Mesenchymal stem cell (in vitro differentiated cells and primary cell): Measurements from ENCODE around the gene PDGFA.

Experiments used
- DNase-seq: peaks from one replicate; pipeline ENCODE4 v3.0.0-alpha.2; 2013
- H2AFZ ChIP-seq: one replicate; pipeline ENCODE4 v1.6.1; 2013; ENCODE audit warnings: low read depth, mild to moderate bottlenecking, control low read depth, inconsistent platforms, low read length, moderate library complexity
- H2AK5ac ChIP-seq: 2 replicates; pipeline ENCODE4 v1.6.1; 2013; ENCODE audit warnings: low read length, moderate library complexity, mild to moderate bottlenecking, inconsistent platforms; ENCODE audit not compliant: severe bottlenecking
- H2BK120ac ChIP-seq: one replicate; pipeline ENCODE4 v1.6.1; 2013; ENCODE audit warnings: low read depth, mild to moderate bottlenecking, inconsistent platforms, low read length, moderate library complexity
- H2BK12ac ChIP-seq, 2 experiments: one replicate each; pipeline ENCODE4 v1.6.1; 2013; ENCODE audit warnings: inconsistent platforms in 2 of 2, low read length in 2 of 2, mild to moderate bottlenecking in 2 of 2, moderate library complexity in 2 of 2, control low read depth in 1 of 2
- H2BK15ac ChIP-seq: one replicate; pipeline ENCODE4 v1.6.1; 2013; ENCODE audit warnings: mild to moderate bottlenecking, low read depth, inconsistent platforms; ENCODE audit not compliant: poor library complexity, severe bottlenecking
- H2BK5ac ChIP-seq: 2 replicates; pipeline ENCODE4 v1.6.1; 2013; ENCODE audit warnings: low read depth, mild to moderate bottlenecking, low read length, control low read depth, inconsistent platforms; ENCODE audit not compliant: poor library complexity, severe bottlenecking
- H3K14ac ChIP-seq, 2 experiments: one replicate each; pipeline ENCODE4 v1.6.1; 2013; ENCODE audit warnings: inconsistent platforms in 2 of 2, low read length in 2 of 2, control low read depth in 1 of 2, mild to moderate bottlenecking in 1 of 2, moderate library complexity in 1 of 2
- H3K18ac ChIP-seq, 2 experiments: one replicate each; pipeline ENCODE4 v1.6.1; 2013; ENCODE audit warnings: inconsistent platforms in 2 of 2, low read length in 2 of 2, control low read depth in 1 of 2, low read depth in 1 of 2, mild to moderate bottlenecking in 1 of 2
- H3K23ac ChIP-seq, 2 experiments: one replicate each; pipeline ENCODE4 v1.6.1; 2013; ENCODE audit warnings: inconsistent platforms in 2 of 2, low read length in 2 of 2, mild to moderate bottlenecking in 2 of 2, moderate library complexity in 2 of 2, control low read depth in 1 of 2
- H3K27ac ChIP-seq: 2 replicates; pipeline ENCODE4 v1.5.1; 2013; ENCODE audit warnings: mild to moderate bottlenecking, moderate library complexity, low read length, control low read depth, inconsistent platforms; ENCODE audit not compliant: poor library complexity, severe bottlenecking
- H3K27me3 ChIP-seq, 2 experiments: 2 replicates each; pipeline versions ENCODE4 v1.6.1 to v1.7.0; 2013; ENCODE audit warnings: low read length in 2 of 2, mild to moderate bottlenecking in 2 of 2, moderate library complexity in 2 of 2, control low read depth in 1 of 2, inconsistent platforms in 1 of 2; ENCODE audit not compliant: control insufficient read depth in 1 of 2, insufficient read depth in 1 of 2
- H3K36me3 ChIP-seq, 2 experiments: 2 replicates each; pipeline versions ENCODE4 v1.6.1 to v1.7.0; 2013; ENCODE audit warnings: low read length in 2 of 2, control low read depth in 1 of 2, inconsistent platforms in 1 of 2, low read depth in 1 of 2, mild to moderate bottlenecking in 1 of 2; ENCODE audit not compliant: insufficient read depth in 2 of 2, control insufficient read depth in 1 of 2
- H3K4ac ChIP-seq, 2 experiments: one replicate each; pipeline ENCODE4 v1.6.1; 2013; ENCODE audit warnings: inconsistent platforms in 2 of 2, low read length in 2 of 2, mild to moderate bottlenecking in 2 of 2, moderate library complexity in 2 of 2, control low read depth in 1 of 2, low read depth in 1 of 2
- H3K4me1 ChIP-seq: 2 replicates; pipeline ENCODE4 v1.6.1; 2013; ENCODE audit warnings: low read depth, low read length, control low read depth; ENCODE audit not compliant: control insufficient read depth, insufficient read depth
- H3K4me2 ChIP-seq: 2 replicates; pipeline ENCODE4 v1.6.1; 2013; ENCODE audit warnings: low read length, mild to moderate bottlenecking, inconsistent platforms; ENCODE audit not compliant: poor library complexity, severe bottlenecking
- H3K4me3 ChIP-seq, 2 experiments: 2 replicates each; pipeline versions ENCODE4 v1.5.1 to v1.7.0; 2013; ENCODE audit warnings: low read length in 2 of 2, mild to moderate bottlenecking in 2 of 2, control low read depth in 1 of 2, low read depth in 1 of 2; ENCODE audit not compliant: insufficient read depth in 1 of 2
- H3K79me1 ChIP-seq: replicated peaks from 2 replicates; pipeline ENCODE4 v1.6.1; 2013; ENCODE audit warnings: mild to moderate bottlenecking, control low read depth, low read length, inconsistent platforms; ENCODE audit not compliant: poor library complexity, severe bottlenecking
- H3K9ac ChIP-seq: 2 replicates; pipeline ENCODE4 v1.7.0; 2013; ENCODE audit warnings: mild to moderate bottlenecking, low read length, moderate library complexity
- H3K9me3 ChIP-seq: 2 replicates; pipeline ENCODE4 v1.7.0; 2013; ENCODE audit warnings: mild to moderate bottlenecking, low read length; ENCODE audit not compliant: control insufficient read depth
- H4K8ac ChIP-seq: one replicate; pipeline ENCODE4 v1.6.1; 2013; ENCODE audit warnings: inconsistent platforms, mild to moderate bottlenecking, low read length, moderate library complexity
- H4K91ac ChIP-seq: one replicate; pipeline ENCODE4 v1.6.1; 2013; ENCODE audit warnings: mild to moderate bottlenecking, low read length, inconsistent platforms
- WGBS: methylation state at CpG from one replicate; pipeline ENCODE4 v1.1.7; 2013; ENCODE audit warnings: mixed read lengths; 5-methylcytosine and 5-hydroxymethylcytosine counted together

Gene PDGFA

DNA sequence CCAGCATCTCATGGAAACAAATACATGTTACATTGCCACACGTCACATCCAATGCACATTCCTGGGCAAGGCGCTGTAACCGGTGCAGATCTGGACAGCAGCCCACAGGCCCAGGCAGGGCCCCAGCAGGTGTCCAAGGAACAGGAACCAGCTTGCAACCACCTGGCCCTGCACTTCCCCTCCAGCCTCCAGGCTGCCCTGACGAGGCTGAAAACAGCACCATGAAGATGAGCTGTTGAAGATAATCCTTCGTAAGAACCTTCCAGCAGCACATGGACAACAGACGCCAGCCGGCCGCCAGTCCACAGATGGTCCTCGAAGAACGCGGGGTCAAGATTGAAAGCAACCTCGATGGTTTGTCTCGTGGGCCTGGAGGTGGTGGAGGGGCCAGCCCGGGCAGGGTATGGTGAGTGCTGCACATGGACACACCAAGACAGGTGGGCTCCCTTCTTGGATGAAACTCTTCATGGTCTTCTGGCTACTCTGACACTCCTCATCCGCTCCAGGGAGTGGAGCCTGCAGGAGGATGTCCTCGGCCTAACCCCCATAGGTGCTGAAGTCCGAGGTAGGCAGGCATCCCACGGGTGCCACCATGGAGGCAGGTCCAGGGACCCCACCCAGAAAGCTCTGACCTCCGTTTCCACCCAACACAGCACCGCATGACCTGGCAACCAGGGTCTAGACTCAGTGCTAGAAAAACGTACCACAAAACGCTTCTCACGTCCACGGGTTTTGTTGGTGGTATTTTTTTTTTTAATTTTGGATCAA, 22.9 kb downstream of the PDGFA start:
- Histone ChIP-seq H2BK5ac (no peak overlapping the region), H3K4me3 (no peak overlapping the region), H3K4me2 (no peak overlapping the region), H4K8ac (no peak overlapping the region), H3K14ac (no peak overlapping the region), H3K4me1 (peaks cover 8% of the 10 kb centered on the region), H2BK15ac (no peak overlapping the region), H3K18ac (no peak overlapping the region), H3K9me3 (no peaks in the 10 kb centered on the region), H2AFZ (no peak overlapping the region), H3K27me3 (peaks cover 0 to 3% of the 10 kb centered on the region in 2 experiments), H2BK12ac (no peak overlapping the region), H3K79me1 (peaks cover 3% of the 10 kb centered on the region), H3K4ac (no peak overlapping the region), H4K91ac (no peak overlapping the region), H2BK120ac (no peak overlapping the region), H3K36me3 (peaks cover 4 to 56% of the 10 kb centered on the region in 2 experiments), H3K9ac (no peak overlapping the region), H3K27ac (no peak overlapping the region), H3K23ac (no peak overlapping the region), H2AK5ac (no peak overlapping the region)
- no peak for DNase-seq
- WGBS, result 92% methylated on average over 18 of the region's 24 CpGs

DNA sequence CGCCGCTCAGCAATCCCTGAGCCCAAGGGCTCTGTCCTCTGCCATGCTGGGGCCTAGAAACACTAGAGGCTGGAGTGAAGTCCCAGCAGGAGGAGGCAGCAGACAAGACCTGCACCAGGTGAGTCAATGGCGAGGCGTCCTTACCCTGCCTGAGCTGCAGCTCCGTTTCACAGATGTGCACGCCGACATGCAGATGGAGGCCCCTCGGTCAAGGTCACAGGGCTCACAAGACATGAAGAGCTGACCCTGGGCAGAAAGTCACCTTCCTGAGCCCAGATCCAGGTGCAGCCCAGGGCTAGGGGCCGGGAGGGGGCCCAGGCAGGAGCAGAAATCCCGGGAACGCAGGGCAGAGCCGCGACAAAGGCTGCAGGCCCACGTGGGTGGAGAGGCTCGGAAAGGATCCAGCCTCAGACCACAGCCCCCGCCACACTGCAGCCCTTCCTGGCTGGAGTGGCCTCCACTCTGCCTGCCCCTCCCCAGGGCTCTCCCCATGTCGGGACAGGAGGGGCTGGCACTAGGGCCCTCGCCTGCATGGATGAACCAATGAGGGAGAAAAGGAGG, 23.8 kb downstream of the PDGFA start:
- no peak overlapping the region for H2BK5ac ChIP-seq
- WGBS, result 91% methylated on average over 16 of the region's 18 CpGs
- no peak for DNase-seq

DNA sequence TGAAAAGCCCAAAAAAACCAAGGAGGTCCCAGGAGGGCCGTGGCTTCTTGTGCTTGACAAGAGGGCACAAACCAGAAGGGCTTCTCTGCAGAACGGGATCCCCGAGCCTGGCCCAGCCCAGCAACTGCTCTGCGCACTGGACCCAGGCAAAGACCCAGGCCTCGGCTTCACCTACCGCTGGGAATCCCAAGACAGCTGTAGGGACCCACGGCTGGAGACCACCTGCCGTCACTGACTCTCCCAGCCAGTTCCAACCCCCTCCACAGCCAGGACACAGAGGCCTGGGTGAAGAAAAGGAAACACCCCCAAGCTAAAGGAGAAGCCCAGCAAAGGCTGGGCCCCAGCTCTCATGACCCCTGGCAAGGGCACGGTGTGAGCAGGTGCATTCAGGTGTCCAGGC, 24.3 kb downstream of the PDGFA start:
- Histone ChIP-seq H4K8ac (no peak overlapping the region), H3K4me1 (peaks cover 20% of the 10 kb centered on the region), H2BK120ac (no peak overlapping the region), H2BK5ac (no peak overlapping the region), H3K14ac (no peak overlapping the region), H4K91ac (no peak overlapping the region), H3K18ac (no peak overlapping the region), H2BK15ac (no peak overlapping the region), H3K27ac (no peak overlapping the region), H3K9me3 (no peaks in the 10 kb centered on the region), H3K4me3 (no peak overlapping the region), H3K27me3 (peaks cover 4 to 11% of the 10 kb centered on the region in 2 experiments), H3K36me3 (peaks cover 4 to 42% of the 10 kb centered on the region in 2 experiments), H3K79me1 (peaks cover 3% of the 10 kb centered on the region), H3K9ac (no peak overlapping the region), H3K4me2 (no peak overlapping the region), H3K4ac (no peak overlapping the region), H2BK12ac (no peak overlapping the region), H2AFZ (no peak overlapping the region), H2AK5ac (no peak overlapping the region), H3K23ac (no peak overlapping the region)
- DNase-seq, result no peak
- 96% methylated on average over 9 of the region's 9 CpGs for WGBS

More for the DNA sequence above, 23.8 kb downstream of the PDGFA start:
- Histone ChIP-seq H3K4me1 (peaks cover 15% of the 10 kb centered on the region), H3K4me2 (no peak overlapping the region), H3K27me3 (peaks cover 3 to 6% of the 10 kb centered on the region in 2 experiments), H3K36me3 (peaks cover 4 to 47% of the 10 kb centered on the region in 2 experiments), H3K27ac (no peak overlapping the region), H2AK5ac (no peak overlapping the region), H3K4ac (no peak overlapping the region), H3K23ac (no peak overlapping the region), H2AFZ (no peak overlapping the region), H3K9ac (no peak overlapping the region), H4K91ac (no peak overlapping the region), H3K14ac (no peak overlapping the region), H3K18ac (no peak overlapping the region), H4K8ac (no peak overlapping the region), H2BK120ac (no peak overlapping the region), H2BK12ac (no peak overlapping the region), H3K79me1 (peaks cover 3% of the 10 kb centered on the region), H3K4me3 (no peak overlapping the region), H2BK15ac (no peak overlapping the region), H3K9me3 (no peaks in the 10 kb centered on the region)

DNA sequence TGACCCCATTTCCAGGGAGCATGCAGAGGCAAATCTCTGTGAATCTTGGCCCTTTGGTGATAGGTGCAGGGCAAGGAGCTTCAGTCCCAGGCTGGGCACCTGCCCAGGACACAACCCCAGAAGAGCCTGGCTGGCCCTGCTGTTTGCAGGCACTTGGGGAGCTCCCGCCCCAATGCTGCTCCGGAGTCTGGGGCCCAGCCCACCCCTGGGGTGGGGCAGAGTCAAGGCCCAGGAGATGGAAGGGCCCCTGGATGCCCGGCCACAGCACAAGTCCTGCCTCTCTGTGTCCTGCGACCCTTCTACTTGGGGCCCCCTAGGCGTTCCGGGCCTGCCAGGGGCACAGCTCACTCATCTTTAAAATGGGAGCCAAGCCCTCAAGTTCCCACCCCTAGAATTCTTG, 24.7 kb downstream of the PDGFA start:
- Histone ChIP-seq H3K27ac (no peak overlapping the region), H3K36me3 (peaks cover 2 to 38% of the 10 kb centered on the region in 2 experiments), H2AFZ (no peak overlapping the region), H3K4me2 (no peak overlapping the region), H3K27me3 (peaks cover 4 to 15% of the 10 kb centered on the region in 2 experiments), H3K4me3 (no peak overlapping the region), H2BK12ac (no peak overlapping the region), H3K9ac (no peak overlapping the region), H3K9me3 (no peaks in the 10 kb centered on the region), H2BK15ac (no peak overlapping the region), H4K8ac (no peak overlapping the region), H2BK120ac (no peak overlapping the region), H3K23ac (no peak overlapping the region), H3K18ac (no peak overlapping the region), H3K4me1 (peaks cover 22% of the 10 kb centered on the region), H4K91ac (no peak overlapping the region), H2BK5ac (no peak overlapping the region), H2AK5ac (no peak overlapping the region), H3K79me1 (peaks cover 3% of the 10 kb centered on the region), H3K14ac (no peak overlapping the region), H3K4ac (no peak overlapping the region)
- 77% methylated on average over 6 of the region's 6 CpGs for WGBS
- DNase-seq, result no peak
